Pancreas (tissue), 10 donors: ENCODE data around the gene ZBTB9. TPM values are rescaled to one million over a fixed set of nuclear protein-coding genes. Genes with fewer than 3 reads are reported as not detected.

Experiments used
- ATAC-seq, 4 donors: fragments of 200-7000 bp; cut with Tn5 transposase; one replicate each; pipeline versions ENCODE4 v1.8.0 to v1.9.1; 2020; ENCODE audit warnings: mild to moderate bottlenecking in 4 of 4, moderate library complexity in 4 of 4
- DNase-seq, 6 donors: peaks; one replicate each; pipeline ENCODE4 v3.0.0-alpha.2; 2020
- FAIRE-seq: peaks from 2 replicates; lab custom pipeline; 2012; peaks lifted over from hg19 to GRCh38; lab: Jason Lieb, UNC
- H3K27ac ChIP-seq, 4 donors: fragments of 200-600 bp; sonication (generic); 1 replicate in 3 of 4; 2 replicates in 1 of 4; pipeline versions ENCODE4 v1.5.0 to v1.8.0; 2020
- H3K27me3 ChIP-seq, 4 donors: fragments of 200-600 bp; one replicate each; pipeline ENCODE4 v1.8.0; 2021
- H3K36me3 ChIP-seq, 3 donors: fragments of 200-600 bp; sonication (generic) in 1 of 3; one replicate each; pipeline versions ENCODE4 v1.5.0 to v1.8.0; 2020 to 2021
- H3K4me1 ChIP-seq, 3 donors: fragments of 200-600 bp; one replicate each; pipeline ENCODE4 v1.8.0; 2021
- H3K4me3 ChIP-seq, 4 donors: fragments of 200-600 bp; sonication (generic) in 2 of 4; one replicate each; pipeline versions ENCODE4 v1.5.0 to v1.8.0; 2020 to 2021
- H3K9me3 ChIP-seq, 4 donors: fragments of 200-600 bp; one replicate each; pipeline ENCODE4 v1.8.0; 2021
- CTCF ChIP-seq, 4 donors: fragments of 200-600 bp; sonication (generic) in 3 of 4; IDR thresholded peaks; one replicate each; pipeline versions ENCODE4 v1.5.0 to v1.8.0; 2021; ENCODE audit warnings: antibody characterized with exemption in 4 of 4
- WGBS, 2 donors: extraction: QIAGEN DNeasy Blood & Tissue Kit; methylation state at CpG; one replicate each; pipeline ENCODE4 v1.1.7; 2013; 5-methylcytosine and 5-hydroxymethylcytosine counted together
- intact Hi-C, 3 donors: fragments of 100-400 bp; cut with DNase I; formaldehyde crosslinking; loops; one replicate each; pipeline versions ENCODE4 v1.11.1 to v1.14.2; 2022
- polyA plus RNA-seq, 2 donors: library from polyadenylated mRNA; stranded (reverse); fragments of 200-250 nt; gene quantifications; one replicate each; pipeline ENCODE4 v1.2.3, GENCODE V29; 2013
- total RNA-seq, 6 donors: library from RNA; stranded (reverse); fragmentation: NEBNext Ultra II Directional in 4 of 6; extraction: Animal tissue kit (Norgen Biotek cat#: 25700) in 4 of 6; gene quantifications; one replicate each; pipeline versions ENCODE4 v1.2.1 to v1.2.4, GENCODE V29; 2021 to 2023
- donor health status: healthy with polysubstance abuse.
- donor health status: DM: no; HTN: no; CAD: no; lungs with moderate emphysema.
- donor health status: DM: no; HTN: no; CAD: no.
- donor health status: control.
- donor health status: control.
- donor health status: Bipolar disorder and iron deficiency.
- donor health status: DM: yes; HTN: yes; CAD: no.
- donor health status: DM: no; HTN: no; CAD: no.
- donor health status: DM: no; HTN: no; CAD: no.
- donor health status: DM: yes; HTN: yes; CAD: no.

ZBTB9 gene
- total and polyA plus RNA-seq, 8 donors, result 1.7 to 4.7 (median 3.5) TPM

GRCh38 chr6:33424855-33425667 is 29.3 kb upstream of the ZBTB9 start:
- TF ChIP-seq CTCF (IDR thresholded peaks at IDR 0.05), result no peak
- ATAC-seq, result peak; percentile 0 to 4 (median 2)
- Histone ChIP-seq H3K27ac (peak overlapping the region; percentile 76 to 93 (median 90)), H3K4me3 (peak overlapping the region; percentile 18 to 63 (median 52)), H3K4me1 (peaks cover 0 to 8% (median 0%) of the 10 kb centered on the region in 3 donors), H3K9me3 (no peaks in the 10 kb centered on the region), H3K27me3 (no peaks in the 10 kb centered on the region), H3K36me3 (no peaks in the 10 kb centered on the region)
- WGBS, 2 donors, result 14 to 15% methylated on average over 12 of the region's 12 CpGs
- peak in 1 of 6 donors; percentile 46 for DNase-seq
- intact Hi-C loops, result no loop called here
- no peak for FAIRE-seq

- Histone ChIP-seq H3K27ac (peak overlapping the region; percentile 76 to 93 (median 90)), H3K4me1 (peaks cover 0 to 8% (median 0%) of the 10 kb centered on the region in 3 donors), H3K36me3 (no peaks in the 10 kb centered on the region), H3K9me3 (no peaks in the 10 kb centered on the region), H3K27me3 (no peaks in the 10 kb centered on the region), H3K4me3 (peak overlapping the region; percentile 18 to 63 (median 52))
- intact Hi-C loops, result no loop called here
- DNase-seq (peak; percentile 82 to 92 (median 89)), FAIRE-seq (no peak), ATAC-seq (peak; percentile 76 to 84 (median 82))
- 1 to 2% methylated on average over 18 to 43 of the region's 43 CpGs for WGBS, 2 donors
- peak; percentile 7 to 39 (median 26) for TF ChIP-seq CTCF (IDR thresholded peaks at IDR 0.05)
Measured at GRCh38 chr6:33425668-33426577, 28.5 kb upstream of the ZBTB9 start.

- intact Hi-C loops, result no loop called here
- ATAC-seq (no peak), DNase-seq (no peak), FAIRE-seq (no peak)
- no peaks in the 10 kb centered on the region for H3K27me3 ChIP-seq
- no peaks in the 10 kb centered on the region for H3K9me3 ChIP-seq
- WGBS, 2 donors, result 6 to 16% methylated on average over 12 of the region's 12 CpGs
- H3K27ac ChIP-seq, result peak overlapping the region in 3 of 4 donors; percentile 88 to 93 (median 92)
- no peaks in the 10 kb centered on the region for H3K36me3 ChIP-seq
- H3K4me1 ChIP-seq, result peaks cover 0 to 8% (median 0%) of the 10 kb centered on the region in 3 donors
- no peak for TF ChIP-seq CTCF (IDR thresholded peaks at IDR 0.05)
- H3K4me3 ChIP-seq, result peak overlapping the region in 3 of 4 donors; percentile 27 to 63 (median 51)
Measured at GRCh38 chr6:33426590-33427511, 27.5 kb upstream of the ZBTB9 start.

GRCh38 chr6:33427585-33428223 is 26.7 kb upstream of the ZBTB9 start:
- Histone ChIP-seq H3K27ac (peak overlapping the region in 2 of 4 donors; percentile 19 to 93), H3K9me3 (no peaks in the 10 kb centered on the region), H3K4me3 (peak overlapping the region; percentile 27 to 52 (median 40)), H3K36me3 (no peaks in the 10 kb centered on the region), H3K4me1 (peaks cover 0 to 8% (median 0%) of the 10 kb centered on the region in 3 donors), H3K27me3 (no peaks in the 10 kb centered on the region)
- FAIRE-seq (no peak), DNase-seq (peak; percentile 50 to 87 (median 68)), ATAC-seq (peak; percentile 4 to 38 (median 14))
- TF ChIP-seq CTCF (IDR thresholded peaks at IDR 0.05), result no peak
- 1% methylated on average over 21 to 72 of the region's 79 CpGs for WGBS, 2 donors
- intact Hi-C loops, result no loop called here
